Measurements from ENCODE around the gene PDIK1L.

DNA sequence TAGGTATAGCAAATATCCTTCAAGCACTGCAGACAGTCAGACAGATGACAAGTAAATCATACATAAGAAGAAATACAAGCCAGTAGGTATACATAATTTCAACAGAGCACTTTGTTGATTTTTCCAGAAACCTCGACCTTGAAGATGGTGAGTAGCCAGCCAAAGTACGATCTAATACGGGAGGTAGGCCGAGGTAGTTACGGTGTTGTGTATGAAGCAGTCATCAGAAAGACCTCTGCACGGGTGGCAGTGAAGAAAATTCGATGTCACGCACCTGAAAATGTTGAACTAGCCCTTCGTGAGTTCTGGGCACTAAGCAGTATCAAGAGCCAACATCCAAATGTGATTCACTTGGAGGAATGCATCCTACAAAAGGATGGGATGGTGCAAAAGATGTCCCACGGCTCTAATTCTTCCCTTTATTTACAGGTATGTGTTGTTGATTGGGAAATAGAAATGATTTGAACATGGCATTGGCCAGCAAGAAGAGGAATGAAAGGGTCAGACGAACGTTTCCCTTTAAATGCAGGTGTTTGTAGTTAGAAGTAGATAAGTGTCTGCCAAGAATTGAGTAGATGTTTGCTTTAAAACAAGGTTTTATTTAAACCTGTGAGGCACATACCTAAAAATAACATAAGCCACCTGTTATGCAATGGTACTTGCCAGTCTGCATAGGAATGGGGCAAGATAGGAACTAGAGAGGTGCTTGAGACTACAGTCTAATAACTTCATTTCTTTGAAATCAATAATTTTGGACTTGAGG is 2.7 kb downstream of the PDIK1L start:
- TF ChIP-seq CTCF (IDR thresholded peaks at IDR 0.05; ENCODE audit: insufficient read depth, low read length): no peak
- no peak for TF ChIP-seq REST (IDR thresholded peaks at IDR 0.05; ENCODE audit: insufficient replicate concordance, low read depth)
- no peak for TF ChIP-seq SPI1 (IDR thresholded peaks at IDR 0.05; ENCODE audit: borderline replicate concordance, low read depth)
- TF ChIP-seq POLR2AphosphoS5 (IDR thresholded peaks at IDR 0.05; ENCODE audit: low read depth): no peak
